Caco-2 (cell line): ENCODE measurements around the gene CTNNA2. TPM values are rescaled to one million over a fixed set of nuclear protein-coding genes. Genes with fewer than 3 reads are reported as not detected.

ENCODE experiments used
- BruUV-seq: library from RNA; stranded (reverse); fragments of 400-500 nt; replicated peaks from 2 replicates; lab custom pipeline; 2021; lab: Mats Ljungman, UMichigan
- CTCF ChIA-PET: fragments of 300-600 bp; sonication (Branson Sonifier 250); formaldehyde crosslinking; loops from one replicate; lab custom pipeline; 2022; ENCODE audit warnings: antibody characterized with exemption; lab: Charles Lee
- POLR2A ChIA-PET: fragments of 300-600 bp; sonication (Branson Sonifier 250); formaldehyde crosslinking; loops from one replicate; lab custom pipeline; 2022; ENCODE audit warnings: antibody characterized with exemption; lab: Charles Lee
- DNase-seq, 2 experiments: peaks; one replicate each; pipeline versions ENCODE4 v3.0.0 to v3.0.0-alpha.2; 2020 to 2022
- H3K27me3 ChIP-seq: replicated peaks from 2 replicates; pipeline ENCODE4 v1.6.0; 2011; ENCODE audit warnings: low read length; ENCODE audit not compliant: control insufficient read depth, insufficient read depth
- H3K36me3 ChIP-seq: 2 replicates; pipeline ENCODE4 v1.5.1; 2011; ENCODE audit warnings: low read length; ENCODE audit not compliant: control insufficient read depth, insufficient read depth
- H3K4me1 ChIP-seq: fragments of 250-450 bp; sonication (Bioruptor Pico); 2 replicates; pipeline ENCODE4 v1.5.1; 2020; ENCODE audit warnings: mild to moderate bottlenecking
- H3K4me3 ChIP-seq: 2 replicates; pipeline ENCODE4 v1.5.1; 2011; ENCODE audit warnings: low read depth, mild to moderate bottlenecking, control low read depth, low read length
- H3K9me3 ChIP-seq: fragments of 250-450 bp; sonication (Bioruptor Pico); 2 replicates; pipeline ENCODE4 v1.5.1; 2020; ENCODE audit warnings: mild to moderate bottlenecking, moderate library complexity
- H3K27ac Mint-ChIP-seq: one replicate; pipeline ENCODE4 v1.8.0; 2022; ENCODE audit warnings: mixed read lengths; ENCODE audit not compliant: unreplicated experiment
- H3K27me3 Mint-ChIP-seq: one replicate; pipeline ENCODE4 v1.8.0; 2022; ENCODE audit warnings: mixed read lengths; ENCODE audit not compliant: insufficient read depth, unreplicated experiment
- H3K36me3 Mint-ChIP-seq: one replicate; pipeline ENCODE4 v1.8.0; 2022; ENCODE audit warnings: mild to moderate bottlenecking, mixed read lengths; ENCODE audit not compliant: insufficient read depth, unreplicated experiment
- H3K4me1 Mint-ChIP-seq: one replicate; pipeline ENCODE4 v1.8.0; 2022; ENCODE audit warnings: low read depth, mixed read lengths; ENCODE audit not compliant: unreplicated experiment
- H3K4me3 Mint-ChIP-seq: one replicate; pipeline ENCODE4 v1.8.0; 2022; ENCODE audit warnings: mild to moderate bottlenecking, moderate library complexity, mixed read lengths; ENCODE audit not compliant: unreplicated experiment
- H3K9me3 Mint-ChIP-seq: one replicate; pipeline ENCODE4 v1.8.0; 2022; ENCODE audit warnings: mixed read lengths; ENCODE audit not compliant: unreplicated experiment
- CTCF ChIP-seq, 2 experiments: fragments of 200-600 bp in 1 of 2; IDR thresholded peaks; 1 replicate in 1 of 2; 2 replicates in 1 of 2; pipeline versions ENCODE4 v1.5.1 to v1.8.0; 2011 to 2022; ENCODE audit warnings: antibody characterized with exemption in 1 of 2, control low read depth in 1 of 2, inconsistent platforms in 1 of 2, low read depth in 1 of 2, low read length in 1 of 2, mild to moderate bottlenecking in 1 of 2, moderate library complexity in 1 of 2; ENCODE audit not compliant: insufficient read depth in 1 of 2, severe bottlenecking in 1 of 2, unreplicated experiment in 1 of 2
- intact Hi-C: fragments of 100-400 bp; cut with micrococcal nuclease; formaldehyde crosslinking; loops from one replicate; pipeline ENCODE4 v1.10.0; 2022; ENCODE audit not compliant: unreplicated experiment
- total RNA-seq: library from RNA; stranded (reverse); gene quantifications from 2 replicates; pipeline ENCODE4 v1.2.3, GENCODE V29; 2022

Gene CTNNA2
- total RNA-seq, 1 experiment from 2014 or later, result not detected

GRCh38 chr2:80073134-80073561 is 560.3 kb downstream of the CTNNA2 start:
- H3K9me3 Mint-ChIP-seq, result no peaks in the 10 kb centered on the region

GRCh38 chr2:80074321-80075070 is 561.6 kb downstream of the CTNNA2 start:
- Histone ChIP-seq H3K27me3 (no peaks in the 10 kb centered on the region), H3K4me1 (no peaks in the 10 kb centered on the region), H3K36me3 (no peaks in the 10 kb centered on the region), H3K9me3 (no peaks in the 10 kb centered on the region), H3K4me3 (no peak overlapping the region)
- ChIA-PET POLR2A (no interaction called here), CTCF (interaction anchor here (1.7 to 2.1 kb wide), 2 partner anchors 164 to 425 kb away, joined by 6 to 10 read pairs; no protein-coding TSS in a partner anchor)
- Mint-ChIP-seq H3K36me3 (no peaks in the 10 kb centered on the region), H3K4me1 (no peaks in the 10 kb centered on the region), H3K9me3 (no peaks in the 10 kb centered on the region), H3K27me3 (peaks cover 15% of the 10 kb centered on the region), H3K4me3 (no peak overlapping the region), H3K27ac (no peak overlapping the region)
- no peak for DNase-seq
- BruUV-seq, result no TSS peak
- no peak for TF ChIP-seq CTCF (IDR thresholded peaks at IDR 0.05; ENCODE audit: insufficient read depth in 1 of 2, low read depth in 1 of 2, low read length in 1 of 2, severe bottlenecking in 1 of 2, unreplicated experiment in 1 of 2)
- intact Hi-C loops, result loop anchor here (5.0 to 10.0 kb wide), 2 partner anchors 73 to 230 kb away; partner anchors contain the start of gene LRRTM1

More at GRCh38 chr2:80073134-80073561, 560.3 kb downstream of the CTNNA2 start:
- Mint-ChIP-seq H3K27me3 (peaks cover 14% of the 10 kb centered on the region), H3K4me1 (peaks cover under 1% of the 10 kb centered on the region), H3K27ac (no peak overlapping the region), H3K4me3 (no peak overlapping the region), H3K36me3 (no peaks in the 10 kb centered on the region)
- no TSS peak for BruUV-seq
- ChIA-PET CTCF (interaction anchor here (1.7 to 2.1 kb wide), 2 partner anchors 165 to 426 kb away, joined by 6 to 10 read pairs; no protein-coding TSS in a partner anchor), POLR2A (no interaction called here)
- Histone ChIP-seq H3K4me1 (no peaks in the 10 kb centered on the region), H3K36me3 (no peaks in the 10 kb centered on the region), H3K27me3 (no peaks in the 10 kb centered on the region), H3K4me3 (no peak overlapping the region), H3K9me3 (no peaks in the 10 kb centered on the region)
- TF ChIP-seq CTCF (IDR thresholded peaks at IDR 0.05; ENCODE audit: insufficient read depth in 1 of 2, low read depth in 1 of 2, low read length in 1 of 2, severe bottlenecking in 1 of 2, unreplicated experiment in 1 of 2), result peak; percentile 74 to 78
- intact Hi-C loops, result loop anchor here (1.0 to 10.0 kb wide), 5 partner anchors 74 to 426 kb away; partner anchors contain the start of gene LRRTM1
- DNase-seq, result peak; percentile 73 to 76

- no peak overlapping the region for H3K4me3 ChIP-seq
- H3K4me1 ChIP-seq, result no peaks in the 10 kb centered on the region
- H3K4me1 Mint-ChIP-seq, result no peaks in the 10 kb centered on the region
- TF ChIP-seq CTCF (IDR thresholded peaks at IDR 0.05; ENCODE audit: insufficient read depth in 1 of 2, low read depth in 1 of 2, low read length in 1 of 2, severe bottlenecking in 1 of 2, unreplicated experiment in 1 of 2), result no peak
- H3K36me3 ChIP-seq, result no peaks in the 10 kb centered on the region
- no peaks in the 10 kb centered on the region for H3K9me3 ChIP-seq
- intact Hi-C loops, result loop anchor here (10.0 kb wide), 1 partner anchor 229 kb away; the partner anchor contains the start of gene LRRTM1
- H3K27me3 ChIP-seq, result no peaks in the 10 kb centered on the region
- peaks cover 17% of the 10 kb centered on the region for H3K27me3 Mint-ChIP-seq
- DNase-seq, result no peak
- ChIA-PET POLR2A (no interaction called here), CTCF (no interaction called here)
- no peaks in the 10 kb centered on the region for H3K9me3 Mint-ChIP-seq
- no TSS peak for BruUV-seq
- no peak overlapping the region for H3K27ac Mint-ChIP-seq
- H3K4me3 Mint-ChIP-seq, result no peak overlapping the region
- H3K36me3 Mint-ChIP-seq, result no peaks in the 10 kb centered on the region
Measured at GRCh38 chr2:80075719-80076118, 562.9 kb downstream of the CTNNA2 start.
